ENCODE measurements around the gene NFATC2. TPM values are rescaled to one million over a fixed set of nuclear protein-coding genes. Genes with fewer than 3 reads are reported as not detected.

The NFATC2 gene
- total RNA-seq, 6 experiments from 2014 or later, result 3.9 to 7.1 (median 4.7) TPM

DNA sequence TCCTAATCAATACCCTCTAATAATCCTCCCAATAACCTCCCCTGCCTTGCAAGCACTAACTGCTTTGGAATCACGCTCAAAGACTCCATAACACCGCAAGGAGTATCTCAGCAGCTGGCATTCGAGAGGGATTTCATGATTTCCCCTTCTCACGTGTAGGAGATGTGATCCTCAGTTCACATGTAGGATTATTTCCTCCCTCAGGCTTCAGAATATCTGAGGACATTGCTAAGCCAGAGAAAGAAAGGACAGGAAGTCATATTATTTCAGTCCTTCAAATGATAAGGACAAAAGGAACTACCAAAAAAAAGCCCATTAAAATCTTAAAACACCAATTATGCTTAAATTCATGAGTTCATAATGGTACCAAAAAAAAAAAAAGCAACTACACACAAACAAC lies 122.9 kb downstream of the NFATC2 start:
- 81% methylated on average over 3 of the region's 4 CpGs for WGBS (ENCODE audit: insufficient coverage, low coverage, low lambda C conversion rate, missing lambda C conversion rate)
- no peak for ATAC-seq
- TF ChIP-seq, protein P1, sequence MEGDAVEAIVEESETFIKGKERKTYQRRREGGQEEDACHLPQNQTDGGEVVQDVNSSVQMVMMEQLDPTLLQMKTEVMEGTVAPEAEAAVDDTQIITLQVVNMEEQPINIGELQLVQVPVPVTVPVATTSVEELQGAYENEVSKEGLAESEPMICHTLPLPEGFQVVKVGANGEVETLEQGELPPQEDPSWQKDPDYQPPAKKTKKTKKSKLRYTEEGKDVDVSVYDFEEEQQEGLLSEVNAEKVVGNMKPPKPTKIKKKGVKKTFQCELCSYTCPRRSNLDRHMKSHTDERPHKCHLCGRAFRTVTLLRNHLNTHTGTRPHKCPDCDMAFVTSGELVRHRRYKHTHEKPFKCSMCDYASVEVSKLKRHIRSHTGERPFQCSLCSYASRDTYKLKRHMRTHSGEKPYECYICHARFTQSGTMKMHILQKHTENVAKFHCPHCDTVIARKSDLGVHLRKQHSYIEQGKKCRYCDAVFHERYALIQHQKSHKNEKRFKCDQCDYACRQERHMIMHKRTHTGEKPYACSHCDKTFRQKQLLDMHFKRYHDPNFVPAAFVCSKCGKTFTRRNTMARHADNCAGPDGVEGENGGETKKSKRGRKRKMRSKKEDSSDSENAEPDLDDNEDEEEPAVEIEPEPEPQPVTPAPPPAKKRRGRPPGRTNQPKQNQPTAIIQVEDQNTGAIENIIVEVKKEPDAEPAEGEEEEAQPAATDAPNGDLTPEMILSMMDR (IDR thresholded peaks at IDR 0.05), result no peak
- no peak for TF ChIP-seq POLR2A (IDR thresholded peaks at IDR 0.05)
- H3K4me1 ChIP-seq, result no peaks in the 10 kb centered on the region
- H3K27me3 ChIP-seq, result no peaks in the 10 kb centered on the region
- H3K27ac ChIP-seq, result no peak overlapping the region
- no peak overlapping the region for H3K4me3 ChIP-seq
- peaks cover 0 to 2% (median 0%) of the 10 kb centered on the region in 4 donors for H3K36me3 ChIP-seq
- intact Hi-C loops (cut with DNase I), result no loop called here
- no peaks in the 10 kb centered on the region for H3K9me3 ChIP-seq
- no peak for DNase-seq

DNA sequence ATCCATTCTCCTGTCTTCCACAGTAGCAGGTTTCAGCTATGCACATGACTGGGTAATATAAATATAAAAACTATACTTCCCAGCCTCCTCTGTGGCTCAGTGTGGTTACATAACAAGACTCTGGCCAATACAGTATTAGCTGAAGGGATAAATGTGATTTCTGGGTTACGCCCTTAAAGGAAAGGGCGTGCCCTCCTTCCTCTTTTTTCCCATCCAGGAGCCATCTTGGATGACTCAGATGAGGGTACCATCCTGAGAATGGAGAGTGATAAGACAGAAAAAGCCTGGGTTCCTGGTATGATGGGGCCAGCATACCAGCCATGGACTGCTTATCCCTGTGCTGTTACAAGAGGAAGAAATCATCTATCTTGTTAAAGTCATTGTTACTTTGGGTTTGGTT lies 123.3 kb downstream of the NFATC2 start:
- Histone ChIP-seq H3K4me3 (no peak overlapping the region), H3K36me3 (peaks cover 0 to 2% (median 0%) of the 10 kb centered on the region in 4 donors), H3K9me3 (no peaks in the 10 kb centered on the region), H3K27me3 (no peaks in the 10 kb centered on the region), H3K4me1 (peaks cover 0 to 3% (median under 1%) of the 10 kb centered on the region in 4 donors), H3K27ac (no peak overlapping the region)
- ATAC-seq (no peak), DNase-seq (no peak)
- 100% methylated on average over 2 of the region's 2 CpGs for WGBS (ENCODE audit: insufficient coverage, low coverage, low lambda C conversion rate, missing lambda C conversion rate)
- TF ChIP-seq POLR2A (IDR thresholded peaks at IDR 0.05), result no peak
- TF ChIP-seq, protein P1 (IDR thresholded peaks at IDR 0.05), result no peak
- intact Hi-C loops (cut with DNase I), result no loop called here

DNA sequence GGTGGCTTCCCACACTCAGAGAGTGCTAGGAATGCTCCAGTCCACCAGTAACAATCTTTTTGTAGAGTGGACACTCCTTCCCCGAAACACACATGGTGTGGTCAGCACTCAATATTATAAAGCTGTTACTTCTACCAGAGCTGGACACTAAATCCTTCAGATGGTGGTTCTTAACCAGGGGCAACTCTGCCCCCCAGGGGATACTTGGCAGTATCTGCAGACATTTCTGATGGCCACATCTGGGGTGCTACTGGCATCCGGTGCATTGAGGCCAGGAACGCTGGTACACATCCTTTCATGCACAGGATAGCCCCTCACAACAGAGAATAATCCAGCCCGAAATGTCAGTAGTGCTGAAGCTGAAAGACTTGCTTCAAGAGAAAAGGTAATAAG lies 124.4 kb downstream of the NFATC2 start:
- ATAC-seq, result no peak
- WGBS (ENCODE audit: insufficient coverage, low coverage, low lambda C conversion rate, missing lambda C conversion rate), result 100% methylated on average over 3 of the region's 4 CpGs
- Histone ChIP-seq H3K36me3 (peaks cover 0 to 2% (median 0%) of the 10 kb centered on the region in 4 donors), H3K9me3 (no peaks in the 10 kb centered on the region), H3K27me3 (no peaks in the 10 kb centered on the region), H3K4me1 (peaks cover 0 to 14% (median 6%) of the 10 kb centered on the region in 4 donors), H3K27ac (no peak overlapping the region), H3K4me3 (no peak overlapping the region)
- TF ChIP-seq, protein P1 (IDR thresholded peaks at IDR 0.05), result no peak
- TF ChIP-seq POLR2A (IDR thresholded peaks at IDR 0.05), result no peak
- no peak for DNase-seq
- intact Hi-C loops (cut with DNase I), result no loop called here

DNA sequence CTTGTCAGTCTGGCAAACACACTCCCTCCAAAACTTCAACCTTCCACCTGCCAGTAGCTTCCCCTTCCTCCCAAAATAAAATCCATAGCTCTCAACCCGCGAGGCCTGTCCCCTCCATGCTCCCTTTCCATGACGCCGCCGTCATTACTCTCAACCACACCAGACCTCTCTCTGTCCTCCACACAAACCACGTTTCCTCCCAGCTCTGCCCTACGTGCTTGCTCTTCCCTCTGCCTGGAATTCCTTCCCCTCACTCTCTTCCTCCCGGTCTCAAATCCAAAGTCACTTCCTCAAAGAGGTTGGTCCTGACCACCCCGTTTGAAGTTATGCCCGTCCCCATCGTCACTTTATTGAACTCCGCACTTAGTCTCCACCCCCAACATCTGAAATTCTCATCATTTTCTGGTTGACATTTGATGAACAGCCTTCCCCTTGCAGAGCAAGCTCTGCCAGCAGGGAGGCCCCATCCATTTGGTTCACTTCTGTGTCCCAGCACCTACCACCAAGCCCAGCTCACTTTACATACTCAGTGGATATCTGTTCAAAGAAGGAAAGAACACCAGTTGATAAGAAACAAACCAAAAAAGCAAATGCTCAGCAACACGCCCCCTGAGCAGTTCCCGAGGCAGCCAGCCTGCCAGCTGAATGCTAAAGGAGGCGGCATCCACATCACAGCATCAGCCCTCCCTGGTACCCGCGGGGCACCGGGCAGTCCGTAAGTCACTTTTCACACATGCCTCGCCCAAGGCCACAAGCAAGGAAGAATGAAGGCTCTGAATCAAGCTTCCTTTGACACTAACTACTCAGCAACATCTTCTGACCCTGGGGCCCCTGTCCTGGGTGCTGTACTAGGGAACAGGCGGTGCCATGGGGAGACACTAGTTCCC lies 125.0 kb downstream of the NFATC2 start:
- Histone ChIP-seq H3K9me3 (no peaks in the 10 kb centered on the region), H3K4me1 (peaks cover 0 to 16% (median 8%) of the 10 kb centered on the region in 4 donors), H3K27ac (no peak overlapping the region), H3K4me3 (no peak overlapping the region), H3K27me3 (no peaks in the 10 kb centered on the region), H3K36me3 (peaks cover 0 to 2% (median 0%) of the 10 kb centered on the region in 4 donors)
- 49% methylated on average over 10 of the region's 21 CpGs for WGBS (ENCODE audit: insufficient coverage, low coverage, low lambda C conversion rate, missing lambda C conversion rate)
- DNase-seq (no peak), ATAC-seq (no peak)
- TF ChIP-seq, protein P1 (IDR thresholded peaks at IDR 0.05), result no peak
- no peak for TF ChIP-seq POLR2A (IDR thresholded peaks at IDR 0.05)
- intact Hi-C loops (cut with DNase I), result no loop called here
